Measurements from ENCODE around the gene TMEM221.

DNA sequence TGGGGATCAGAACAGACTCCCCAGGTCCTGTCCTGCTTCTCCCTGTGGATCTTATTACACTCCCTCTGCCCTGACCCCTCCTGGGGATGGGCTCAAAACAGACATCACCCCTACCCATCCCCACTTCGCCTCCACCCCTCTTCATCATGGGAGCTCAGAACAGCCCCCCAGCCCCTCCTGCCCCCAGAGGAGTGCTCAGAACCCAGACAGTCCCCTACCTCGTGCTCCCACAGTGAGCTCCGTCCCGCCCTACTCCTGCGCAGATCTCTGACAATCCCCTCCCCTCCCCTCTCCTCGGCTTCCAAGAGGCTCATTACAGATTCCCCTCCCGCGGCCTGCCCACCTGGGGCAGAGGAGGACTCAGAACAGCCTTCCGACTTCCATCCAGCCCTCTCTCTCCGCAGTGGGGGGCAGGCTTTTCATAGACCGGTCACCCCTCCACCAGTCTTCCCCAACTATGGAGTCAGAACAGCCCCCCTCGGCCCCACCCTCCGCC is 6.2 kb upstream of the TMEM221 start:
- TF ChIP-seq EZH2 (IDR thresholded peaks at IDR 0.05; ENCODE audit: insufficient read depth, poor library complexity, severe bottlenecking) (no peak), EZH2phosphoT487 (IDR thresholded peaks at IDR 0.05; ENCODE audit: insufficient read depth, low read depth) (no peak)

All from GM23248 (cell line).